H1 (cell line): ENCODE measurements around the gene ATP6V1F. TPM values are rescaled to one million over a fixed set of nuclear protein-coding genes. Genes with fewer than 3 reads are reported as not detected.

Experiments
- ATF3 ChIP-seq: IDR thresholded peaks from 2 replicates; pipeline ENCODE4 v1.6.1; 2011; ENCODE audit warnings: low read depth, mild to moderate bottlenecking, low read length; ENCODE audit not compliant: insufficient read depth
- EGR1 ChIP-seq: IDR thresholded peaks from 2 replicates; pipeline ENCODE4 v1.6.1; 2011; ENCODE audit warnings: low read depth, low read length, borderline replicate concordance
- GTF2F1 ChIP-seq: IDR thresholded peaks from 2 replicates; pipeline ENCODE4 v1.6.1; 2012; ENCODE audit warnings: low read depth, low read length, improper control_type of control experiment, borderline replicate concordance
- HDAC2 ChIP-seq, 2 experiments: fragments of 300-600 bp in 1 of 2; sonication (generic) in 1 of 2; IDR thresholded peaks; 2 replicates each; pipeline ENCODE4 v1.6.1; 2011 to 2012; ENCODE audit warnings: low read depth in 2 of 2, low read length in 2 of 2, mild to moderate bottlenecking in 2 of 2, moderate library complexity in 2 of 2, borderline replicate concordance in 1 of 2, inconsistent platforms in 1 of 2
- NRF1 ChIP-seq: IDR thresholded peaks from 2 replicates; pipeline ENCODE4 v1.6.1; 2011; ENCODE audit warnings: mild to moderate bottlenecking, low read depth, low read length, improper control_type of control experiment
- RXRA ChIP-seq: IDR thresholded peaks from 2 replicates; pipeline ENCODE4 v1.6.1; 2011; ENCODE audit warnings: low read depth, mild to moderate bottlenecking, low read length, moderate library complexity; ENCODE audit not compliant: insufficient read depth
- SIX5 ChIP-seq: IDR thresholded peaks from 2 replicates; pipeline ENCODE4 v1.6.1; 2011; ENCODE audit warnings: mild to moderate bottlenecking, low read depth, low read length
- TAF1 ChIP-seq: IDR thresholded peaks from 2 replicates; pipeline ENCODE4 v1.6.1; 2011; ENCODE audit warnings: mild to moderate bottlenecking, low read depth, low read length
- polyA plus RNA-seq, 7 experiments: library from polyadenylated mRNA; depleted of rRNA in 3 of 7; stranded (reverse) in 5 of 7; unstranded in 2 of 7; fragments of >200 nt in 5 of 7; fragments of 200-250 nt in 2 of 7; gene quantifications; 1 replicate in 5 of 7; 2 replicates in 1 of 7; 4 replicates in 1 of 7; pipeline versions ENCODE4 v1.2.1 to v1.2.3, GENCODE V29; 2011 to 2013; ENCODE audit warnings: missing spikeins in 2 of 7, mixed read lengths in 2 of 7
- total RNA-seq: library from RNA; stranded (reverse); fragmentation: NEBNext Ultra II Directional; extraction: Animal tissue kit (Norgen Biotek cat#: 25700); gene quantifications from 2 replicates; pipeline ENCODE4 v1.2.1, GENCODE V29; 2021

Gene ATP6V1F
- total and polyA plus RNA-seq, 2 of the 8 experiments (the other 6 are each of a cell fraction or from before 2014, with no cell fraction given): 104 to 318 TPM

- TF ChIP-seq NRF1: no peak
- no peak for TF ChIP-seq ATF3
- no peak for TF ChIP-seq SIX5
- no peak for TF ChIP-seq HDAC2 (IDR thresholded peaks at IDR 0.05; ENCODE audit: borderline replicate concordance in 1 of 2, low read depth in 2 of 2, low read length in 2 of 2)
- no peak for TF ChIP-seq EGR1
- no peak for TF ChIP-seq TAF1
- TF ChIP-seq GTF2F1: no peak
- TF ChIP-seq RXRA: no peak
These were observed 14.5 kb downstream of the ATP6V1F start (continued) for GRCh38 chr7:128876978-128877755.
